Measurements from ENCODE around the gene BAK1. TPM values are rescaled to one million over a fixed set of nuclear protein-coding genes. Genes with fewer than 3 reads are reported as not detected.
"Not testable (repeated sequence)": the region's sequence is repeated elsewhere in the genome, so short reads cannot be mapped to it uniquely, and the experiment has no call there.

Gene BAK1
- total RNA-seq, 1 donor = 13.8 TPM

DNA sequence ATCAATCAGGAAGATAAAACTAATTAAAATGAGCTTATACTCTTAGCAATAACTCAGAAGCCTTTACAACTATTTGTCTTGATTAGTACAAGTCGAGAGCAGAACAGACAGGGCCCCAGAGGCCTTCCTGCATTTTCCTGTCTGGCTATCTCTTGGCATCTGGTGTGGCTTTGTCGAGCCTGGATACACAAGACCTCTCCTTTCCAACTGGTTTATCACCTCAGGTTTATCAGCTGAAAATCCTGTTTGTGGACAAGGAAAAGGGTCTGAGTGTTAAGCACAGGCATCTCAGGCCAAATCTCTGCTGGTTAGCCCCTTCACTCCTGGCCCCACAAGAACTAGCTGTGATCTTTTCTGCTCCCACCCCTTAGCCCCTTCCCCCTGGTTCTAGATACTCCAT, 32.6 kb downstream of the BAK1 start:
- TF ChIP-seq CTCF (IDR thresholded peaks at IDR 0.05; ENCODE audit: extremely low read depth, low read depth, low read length) = no peak
- H3K4me2 ChIP-seq (ENCODE audit: insufficient read depth, low read length) = no peak overlapping the region
- no peak overlapping the region for H3K27ac ChIP-seq (ENCODE audit: low read depth, low read length)
- no peaks in the 10 kb centered on the region for H3K4me1 ChIP-seq (ENCODE audit: insufficient read depth, low read length)
- H3K9me3 ChIP-seq (ENCODE audit: low read depth, low read length) = no peaks in the 10 kb centered on the region
- H3K27me3 ChIP-seq (ENCODE audit: insufficient read depth, low read length) = peaks cover 2% of the 10 kb centered on the region
- DNase-seq (ENCODE audit: insufficient read length, low spot score, missing footprints) = no peak
- no peaks in the 10 kb centered on the region for H3K36me3 ChIP-seq (ENCODE audit: insufficient read depth, low read length)
- H3K79me2 ChIP-seq (ENCODE audit: insufficient read depth, low read length) = no peaks in the 10 kb centered on the region
- no peak overlapping the region for H2AFZ ChIP-seq (ENCODE audit: low read length)
- H4K20me1 ChIP-seq (ENCODE audit: insufficient read depth, low read length) = no peaks in the 10 kb centered on the region
- H3K4me3 ChIP-seq (ENCODE audit: insufficient read depth, low read length) = no peak overlapping the region

DNA sequence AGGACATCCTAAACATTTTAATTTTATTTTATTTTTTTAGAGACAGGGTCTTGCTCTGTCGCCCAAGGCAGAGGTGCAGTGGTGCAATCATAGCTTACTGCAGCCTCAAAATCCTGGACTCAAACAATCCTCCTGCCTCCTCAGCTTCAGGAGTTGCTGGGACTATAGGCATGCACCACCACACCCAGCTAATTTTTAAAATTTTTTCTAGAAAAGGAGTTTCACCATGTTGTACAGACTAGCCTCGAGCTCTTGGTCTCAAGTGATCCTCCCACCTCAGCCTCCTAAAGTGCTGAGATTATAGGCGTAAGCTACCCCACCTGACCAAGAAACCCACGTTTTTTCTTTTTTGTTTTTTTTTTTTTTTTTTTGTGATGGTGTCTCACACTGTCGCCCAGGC, 33.3 kb downstream of the BAK1 start:
- Histone ChIP-seq H3K9me3 (ENCODE audit: low read depth, low read length) (no peaks in the 10 kb centered on the region), H4K20me1 (ENCODE audit: insufficient read depth, low read length) (no peaks in the 10 kb centered on the region), H3K4me1 (ENCODE audit: insufficient read depth, low read length) (no peaks in the 10 kb centered on the region), H3K27me3 (ENCODE audit: insufficient read depth, low read length) (peaks cover 2% of the 10 kb centered on the region), H3K4me3 (ENCODE audit: insufficient read depth, low read length) (no peak overlapping the region), H2AFZ (ENCODE audit: low read length) (no peak overlapping the region), H3K36me3 (ENCODE audit: insufficient read depth, low read length) (no peaks in the 10 kb centered on the region), H3K27ac (ENCODE audit: low read depth, low read length) (no peak overlapping the region), H3K4me2 (ENCODE audit: insufficient read depth, low read length) (no peak overlapping the region), H3K79me2 (ENCODE audit: insufficient read depth, low read length) (no peaks in the 10 kb centered on the region)
- no peak for TF ChIP-seq CTCF (IDR thresholded peaks at IDR 0.05; ENCODE audit: extremely low read depth, low read depth, low read length)
- DNase-seq (ENCODE audit: insufficient read length, low spot score, missing footprints) = no peak

GRCh38 chr6:33545292-33545691, 34.8 kb downstream of the BAK1 start:
- not testable (repeated sequence) for H3K9me3 ChIP-seq (ENCODE audit: low read depth, low read length); H3K4me2 ChIP-seq (ENCODE audit: insufficient read depth, low read length); H3K27me3 ChIP-seq (ENCODE audit: insufficient read depth, low read length)

GRCh38 chr6:33543116-33543515, 37.0 kb downstream of the BAK1 start:
- no peaks in the 10 kb centered on the region for H4K20me1 ChIP-seq (ENCODE audit: insufficient read depth, low read length)
- no peaks in the 10 kb centered on the region for H3K27me3 ChIP-seq (ENCODE audit: insufficient read depth, low read length)
- no peaks in the 10 kb centered on the region for H3K79me2 ChIP-seq (ENCODE audit: insufficient read depth, low read length)
- no peak overlapping the region for H2AFZ ChIP-seq (ENCODE audit: low read length)
- no peak for TF ChIP-seq CTCF (IDR thresholded peaks at IDR 0.05; ENCODE audit: extremely low read depth, low read depth, low read length)
- no peaks in the 10 kb centered on the region for H3K4me1 ChIP-seq (ENCODE audit: insufficient read depth, low read length)
- H3K4me3 ChIP-seq (ENCODE audit: insufficient read depth, low read length) = no peak overlapping the region
- DNase-seq (ENCODE audit: insufficient read length, low spot score, missing footprints) = no peak
- no peak overlapping the region for H3K27ac ChIP-seq (ENCODE audit: low read depth, low read length)
- no peak overlapping the region for H3K4me2 ChIP-seq (ENCODE audit: insufficient read depth, low read length)
- no peaks in the 10 kb centered on the region for H3K9me3 ChIP-seq (ENCODE audit: low read depth, low read length)
- H3K36me3 ChIP-seq (ENCODE audit: insufficient read depth, low read length) = no peaks in the 10 kb centered on the region

More at GRCh38 chr6:33545292-33545691, 34.8 kb downstream of the BAK1 start:
- not testable (repeated sequence) for H3K27ac ChIP-seq (ENCODE audit: low read depth, low read length); H3K79me2 ChIP-seq (ENCODE audit: insufficient read depth, low read length); H3K4me1 ChIP-seq (ENCODE audit: insufficient read depth, low read length); H3K4me3 ChIP-seq (ENCODE audit: insufficient read depth, low read length); DNase-seq (ENCODE audit: insufficient read length, low spot score, missing footprints); H3K36me3 ChIP-seq (ENCODE audit: insufficient read depth, low read length); H4K20me1 ChIP-seq (ENCODE audit: insufficient read depth, low read length); H2AFZ ChIP-seq (ENCODE audit: low read length)

Data from osteoblast (primary cell).